Measurements from ENCODE around the gene IFNGR2. TPM values are rescaled to one million over a fixed set of nuclear protein-coding genes. Genes with fewer than 3 reads are reported as not detected.
A peak's percentile ranks its signal among the peaks of the same experiment; 100 is the strongest.
"Not testable (repeated sequence)": the region's sequence is repeated elsewhere in the genome, so short reads cannot be mapped to it uniquely, and the experiment has no call there.

Gene IFNGR2
- polyA plus RNA-seq, 1 donor (not counting 4 experiments of a cell fraction or from before 2014, with no cell fraction given), result 94.3 TPM

DNA sequence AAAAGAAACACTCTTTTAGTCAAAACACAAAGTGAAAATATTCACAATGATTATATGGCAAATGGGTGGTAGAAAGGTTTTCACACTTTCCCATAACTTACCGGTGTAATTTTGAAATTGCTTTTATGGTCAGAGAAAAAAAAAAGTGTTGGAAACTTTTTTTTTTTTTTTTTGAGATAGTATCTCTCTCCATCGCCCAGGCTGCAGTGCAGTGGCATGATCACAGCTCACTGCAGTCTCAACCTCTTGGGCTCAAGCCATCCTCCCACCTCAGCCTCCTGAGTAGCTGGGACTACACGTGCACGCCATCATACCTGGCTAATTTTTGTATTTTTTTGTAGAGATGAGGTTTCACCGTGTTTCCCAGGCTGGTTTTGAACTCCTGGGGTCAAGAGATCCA, 3.3 kb downstream of the IFNGR2 start:
- no peak for FAIRE-seq
- H3K27me3 ChIP-seq (ENCODE audit: control insufficient read depth, extremely low read depth, insufficient read depth, low read length), result no peaks in the 10 kb centered on the region
- no peaks in the 10 kb centered on the region for H4K20me1 ChIP-seq (ENCODE audit: control insufficient read depth, extremely low read depth, insufficient read depth, low read length)
- H3K4me3 ChIP-seq (ENCODE audit: control insufficient read depth in 2 of 3, extremely low read depth in 1 of 3, insufficient read depth in 2 of 3, low read depth in 1 of 3, low read length in 3 of 3), result no peak overlapping the region
- H3K36me3 ChIP-seq (ENCODE audit: control insufficient read depth in 2 of 2, extremely low read depth in 1 of 2, insufficient read depth in 2 of 2, low read length in 2 of 2), result peaks cover 5 to 17% of the 10 kb centered on the region in 2 experiments
- H3K27ac ChIP-seq (ENCODE audit: control insufficient read depth, insufficient read depth, low read length), result peak overlapping the region; percentile 31
- peaks cover 38% of the 10 kb centered on the region for H3K4me1 ChIP-seq (ENCODE audit: control insufficient read depth, extremely low read depth, insufficient read depth, low read length)
- TF ChIP-seq, protein P1, sequence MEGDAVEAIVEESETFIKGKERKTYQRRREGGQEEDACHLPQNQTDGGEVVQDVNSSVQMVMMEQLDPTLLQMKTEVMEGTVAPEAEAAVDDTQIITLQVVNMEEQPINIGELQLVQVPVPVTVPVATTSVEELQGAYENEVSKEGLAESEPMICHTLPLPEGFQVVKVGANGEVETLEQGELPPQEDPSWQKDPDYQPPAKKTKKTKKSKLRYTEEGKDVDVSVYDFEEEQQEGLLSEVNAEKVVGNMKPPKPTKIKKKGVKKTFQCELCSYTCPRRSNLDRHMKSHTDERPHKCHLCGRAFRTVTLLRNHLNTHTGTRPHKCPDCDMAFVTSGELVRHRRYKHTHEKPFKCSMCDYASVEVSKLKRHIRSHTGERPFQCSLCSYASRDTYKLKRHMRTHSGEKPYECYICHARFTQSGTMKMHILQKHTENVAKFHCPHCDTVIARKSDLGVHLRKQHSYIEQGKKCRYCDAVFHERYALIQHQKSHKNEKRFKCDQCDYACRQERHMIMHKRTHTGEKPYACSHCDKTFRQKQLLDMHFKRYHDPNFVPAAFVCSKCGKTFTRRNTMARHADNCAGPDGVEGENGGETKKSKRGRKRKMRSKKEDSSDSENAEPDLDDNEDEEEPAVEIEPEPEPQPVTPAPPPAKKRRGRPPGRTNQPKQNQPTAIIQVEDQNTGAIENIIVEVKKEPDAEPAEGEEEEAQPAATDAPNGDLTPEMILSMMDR (optimal IDR thresholded peaks at IDR 0.05 in 1 of 3, IDR thresholded peaks at IDR 0.05 in 1 of 3, conservative IDR thresholded peaks at IDR 0.05 in 1 of 3; ENCODE audit: extremely low read depth in 1 of 3, insufficient read depth in 2 of 3, low read length in 3 of 3), result no peak
- TF ChIP-seq EZH2 (IDR thresholded peaks at IDR 0.05; ENCODE audit: low read length), result no peak
- no peak overlapping the region for H3K9ac ChIP-seq (ENCODE audit: control insufficient read depth, extremely low read depth, insufficient read depth, low read length)
- H3K4me2 ChIP-seq (ENCODE audit: control insufficient read depth, extremely low read depth, insufficient read depth, low read depth, low read length), result no peak overlapping the region
- peaks cover 2% of the 10 kb centered on the region for H3K9me1 ChIP-seq (ENCODE audit: control insufficient read depth, extremely low read depth, insufficient read depth, low read length)
- no peak for DNase-seq (ENCODE audit: low read depth, low spot score)
- dilution Hi-C loops (cut with MboI; ENCODE audit: extremely low pct_ligation_motif_present, low sequenced_read_pairs), result no loop called here
- H2AFZ ChIP-seq (ENCODE audit: control insufficient read depth, low read length), result no peak overlapping the region
- peaks cover 71% of the 10 kb centered on the region for H3K79me2 ChIP-seq (ENCODE audit: control insufficient read depth, insufficient read depth, low read length)
- H3K9me3 ChIP-seq (ENCODE audit: control insufficient read depth, low read depth, low read length), result no peaks in the 10 kb centered on the region

DNA sequence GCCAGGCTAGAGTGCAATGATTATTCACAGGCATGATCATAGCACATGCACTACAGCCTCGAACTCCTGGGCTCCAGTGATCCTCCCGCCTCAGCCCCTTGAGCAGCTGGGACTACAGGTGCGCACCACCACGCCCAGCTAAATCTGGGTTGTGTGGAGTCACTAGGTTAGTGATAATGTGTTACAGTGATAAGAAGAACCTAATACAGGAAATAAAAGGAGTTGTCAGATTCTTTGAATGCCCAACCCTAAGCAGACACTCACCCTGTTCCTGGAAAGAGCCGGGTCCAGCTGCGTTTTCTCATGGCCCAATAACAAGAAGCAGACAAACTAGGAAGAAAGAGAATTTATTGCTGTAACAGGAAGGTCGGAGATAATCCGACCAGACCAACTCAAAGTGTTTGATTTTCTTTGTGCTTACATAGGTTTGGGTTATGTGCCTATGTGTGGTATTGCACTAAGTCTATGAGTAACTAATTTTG, 8.8 kb downstream of the IFNGR2 start:
- Histone ChIP-seq H3K4me2 (ENCODE audit: control insufficient read depth, extremely low read depth, insufficient read depth, low read depth, low read length) (no peak overlapping the region), H2AFZ (ENCODE audit: control insufficient read depth, low read length) (no peak overlapping the region), H4K20me1 (ENCODE audit: control insufficient read depth, extremely low read depth, insufficient read depth, low read length) (peaks cover 5% of the 10 kb centered on the region), H3K27me3 (ENCODE audit: control insufficient read depth, extremely low read depth, insufficient read depth, low read length) (no peaks in the 10 kb centered on the region), H3K4me3 (ENCODE audit: control insufficient read depth in 2 of 3, extremely low read depth in 1 of 3, insufficient read depth in 2 of 3, low read depth in 1 of 3, low read length in 3 of 3) (no peak overlapping the region), H3K9ac (ENCODE audit: control insufficient read depth, extremely low read depth, insufficient read depth, low read length) (no peak overlapping the region), H3K36me3 (ENCODE audit: control insufficient read depth in 2 of 2, extremely low read depth in 1 of 2, insufficient read depth in 2 of 2, low read length in 2 of 2) (peaks cover 13 to 46% of the 10 kb centered on the region in 2 experiments), H3K79me2 (ENCODE audit: control insufficient read depth, insufficient read depth, low read length) (peaks cover 84% of the 10 kb centered on the region), H3K9me3 (ENCODE audit: control insufficient read depth, low read depth, low read length) (no peaks in the 10 kb centered on the region), H3K27ac (ENCODE audit: control insufficient read depth, insufficient read depth, low read length) (peak overlapping the region; percentile 97), H3K9me1 (ENCODE audit: control insufficient read depth, extremely low read depth, insufficient read depth, low read length) (no peaks in the 10 kb centered on the region), H3K4me1 (ENCODE audit: control insufficient read depth, extremely low read depth, insufficient read depth, low read length) (peaks cover 14% of the 10 kb centered on the region)
- no peak for FAIRE-seq
- dilution Hi-C loops (cut with MboI; ENCODE audit: extremely low pct_ligation_motif_present, low sequenced_read_pairs), result loop anchor here (10.0 kb wide), 1 partner anchor 57 kb away; no protein-coding TSS in a partner anchor
- DNase-seq (ENCODE audit: low read depth, low spot score), result no peak
- TF ChIP-seq, protein P1 (optimal IDR thresholded peaks at IDR 0.05 in 1 of 3, IDR thresholded peaks at IDR 0.05 in 1 of 3, conservative IDR thresholded peaks at IDR 0.05 in 1 of 3; ENCODE audit: extremely low read depth in 1 of 3, insufficient read depth in 2 of 3, low read length in 3 of 3), result no peak
- TF ChIP-seq EZH2 (IDR thresholded peaks at IDR 0.05; ENCODE audit: low read length), result no peak

DNA sequence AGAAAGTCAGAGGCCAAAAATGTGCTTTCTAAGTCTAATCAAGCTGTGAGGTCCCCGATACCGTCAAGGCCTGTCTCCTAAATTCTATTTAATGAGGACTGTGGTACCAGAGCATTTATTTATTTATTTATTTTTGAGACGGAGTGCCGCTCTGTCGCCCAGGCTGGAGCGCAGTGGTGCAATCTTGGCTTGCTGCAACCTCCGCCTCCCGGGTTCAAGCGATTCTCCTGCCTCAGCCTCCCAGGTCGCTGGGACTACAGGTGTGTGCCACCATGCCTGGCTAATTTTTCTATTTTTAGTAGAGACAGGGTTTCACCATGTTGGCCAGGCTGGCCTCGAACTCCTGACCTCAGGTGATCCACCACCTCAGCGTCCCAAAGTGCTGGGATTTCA, 9.2 kb downstream of the IFNGR2 start:
- H4K20me1 ChIP-seq (ENCODE audit: control insufficient read depth, extremely low read depth, insufficient read depth, low read length); H3K4me3 ChIP-seq (ENCODE audit: control insufficient read depth in 2 of 3, extremely low read depth in 1 of 3, insufficient read depth in 2 of 3, low read depth in 1 of 3, low read length in 3 of 3); H3K4me2 ChIP-seq (ENCODE audit: control insufficient read depth, extremely low read depth, insufficient read depth, low read depth, low read length); H3K9me1 ChIP-seq (ENCODE audit: control insufficient read depth, extremely low read depth, insufficient read depth, low read length); H3K9me3 ChIP-seq (ENCODE audit: control insufficient read depth, low read depth, low read length); FAIRE-seq; H2AFZ ChIP-seq (ENCODE audit: control insufficient read depth, low read length); H3K27me3 ChIP-seq (ENCODE audit: control insufficient read depth, extremely low read depth, insufficient read depth, low read length); DNase-seq (ENCODE audit: low read depth, low spot score); H3K9ac ChIP-seq (ENCODE audit: control insufficient read depth, extremely low read depth, insufficient read depth, low read length): not testable (repeated sequence)
- Histone ChIP-seq H3K36me3 (ENCODE audit: control insufficient read depth in 2 of 2, extremely low read depth in 1 of 2, insufficient read depth in 2 of 2, low read length in 2 of 2) (peaks cover 13 to 44% of the 10 kb centered on the region in 2 experiments), H3K4me1 (ENCODE audit: control insufficient read depth, extremely low read depth, insufficient read depth, low read length) (peaks cover 14% of the 10 kb centered on the region), H3K79me2 (ENCODE audit: control insufficient read depth, insufficient read depth, low read length) (peaks cover 84% of the 10 kb centered on the region), H3K27ac (ENCODE audit: control insufficient read depth, insufficient read depth, low read length) (peak overlapping the region; percentile 97)
- dilution Hi-C loops (cut with MboI; ENCODE audit: extremely low pct_ligation_motif_present, low sequenced_read_pairs), result loop anchor here (10.0 kb wide), 1 partner anchor 58 kb away; no protein-coding TSS in a partner anchor
